K562 (cell line): ENCODE data around the gene CFAP141. TPM values are rescaled to one million over a fixed set of nuclear protein-coding genes. Genes with fewer than 3 reads are reported as not detected.

Source experiments
- BCL6 ChIP-seq: fragments of 250-450 bp; sonication (Bioruptor Pico); IDR thresholded peaks from 2 replicates; pipeline ENCODE4 v1.4.0; 2020
- CREB1 ChIP-seq, 2 experiments: sonication (generic) in 1 of 2; formaldehyde crosslinking in 1 of 2; IDR thresholded peaks; 2 replicates each; pipeline versions ENCODE4 v1.6.1 to v1.8.0; 2012 to 2022; ENCODE audit warnings: inconsistent platforms in 1 of 2, mild to moderate bottlenecking in 1 of 2, missing genetic modification reagents in 1 of 2, moderate library complexity in 1 of 2
- CREM ChIP-seq: IDR thresholded peaks from 2 replicates; pipeline ENCODE4 v1.6.1; 2014; ENCODE audit warnings: antibody characterized with exemption, low read depth
- FOXJ2 ChIP-seq: fragments of 200-800 bp; sonication (Bioruptor generic); IDR thresholded peaks from 2 replicates; pipeline ENCODE4 v1.6.1; 2016; ENCODE audit warnings: missing genetic modification characterization, missing compliant biosample characterization
- HNRNPH1 ChIP-seq: fragments of 200-400 bp; formaldehyde crosslinking; optimal IDR thresholded peaks from 2 replicates; pipeline ENCODE3; 2017; ENCODE audit warnings: low read depth, mild to moderate bottlenecking, low read length, moderate library complexity
- HSF4 ChIP-seq: fragments of 250-450 bp; sonication (Bioruptor Pico); IDR thresholded peaks from 2 replicates; pipeline ENCODE4 v2.1.2; 2022; ENCODE audit warnings: mild to moderate bottlenecking, moderate library complexity, borderline replicate concordance
- ILF3 ChIP-seq: fragments of 450-650 bp; IDR thresholded peaks from 2 replicates; pipeline ENCODE4 v1.6.1; 2018; ENCODE audit warnings: antibody characterized with exemption, mild to moderate bottlenecking, moderate library complexity, borderline replicate concordance
- MAFF ChIP-seq: IDR thresholded peaks from 2 replicates; pipeline ENCODE4 v1.6.1; 2012; ENCODE audit warnings: low read length, improper control_type of control experiment
- MAFG ChIP-seq: fragments of 450-650 bp; conservative IDR thresholded peaks from 2 replicates; pipeline ENCODE4 v1.6.1; 2016; ENCODE audit warnings: missing genetic modification characterization, missing compliant biosample characterization
- MYBL2 ChIP-seq, 2 experiments: fragments of 450-650 bp in 1 of 2; sonication (generic) in 1 of 2; formaldehyde crosslinking in 1 of 2; IDR thresholded peaks; 2 replicates each; pipeline versions ENCODE4 v1.6.1 to v1.8.1; 2017 to 2022; ENCODE audit warnings: borderline replicate concordance in 1 of 2, inconsistent platforms in 1 of 2, low read depth in 1 of 2, mild to moderate bottlenecking in 1 of 2, missing genetic modification reagents in 1 of 2, moderate library complexity in 1 of 2
- OTX1 ChIP-seq: fragments of 450-650 bp; formaldehyde crosslinking; IDR thresholded peaks from 2 replicates; pipeline ENCODE4 v1.4.0; 2022; ENCODE audit warnings: mild to moderate bottlenecking
- PHB2 ChIP-seq: fragments of 450-650 bp; IDR thresholded peaks from 2 replicates; pipeline ENCODE4 v1.6.1; 2017; ENCODE audit warnings: low read depth
- RBM14 ChIP-seq: fragments of 200-400 bp; formaldehyde crosslinking; IDR thresholded peaks from 2 replicates; pipeline ENCODE4 v1.6.1; 2018; ENCODE audit warnings: low read depth, mild to moderate bottlenecking, low read length, moderate library complexity, borderline replicate concordance; ENCODE audit not compliant: insufficient read depth
- SNIP1 ChIP-seq: fragments of 450-650 bp; IDR thresholded peaks from 2 replicates; pipeline ENCODE4 v1.7.1; 2017; ENCODE audit warnings: low read depth, mild to moderate bottlenecking
- TAF7 ChIP-seq: fragments of 450-650 bp; IDR thresholded peaks from 2 replicates; pipeline ENCODE4 v1.6.1; 2016; ENCODE audit warnings: missing genetic modification characterization, missing compliant biosample characterization
- ZNF184 ChIP-seq: sonication (generic); formaldehyde crosslinking; IDR thresholded peaks from 2 replicates; pipeline ENCODE4 v1.5.0; 2020; ENCODE audit warnings: missing genetic modification reagents
- ZNF239 ChIP-seq: fragments of 250-450 bp; sonication (Bioruptor Pico); IDR thresholded peaks from 2 replicates; pipeline ENCODE4 v1.4.0; 2020; ENCODE audit warnings: mild to moderate bottlenecking
- ZNF583 ChIP-seq: fragments of 250-450 bp; sonication (Bioruptor Pico); IDR thresholded peaks from 2 replicates; pipeline ENCODE4 v1.4.0; 2020
- ZZZ3 ChIP-seq: fragments of 450-650 bp; IDR thresholded peaks from 2 replicates; pipeline ENCODE4 v1.6.1; 2016; ENCODE audit warnings: antibody characterized with exemption, mild to moderate bottlenecking, moderate library complexity
- polyA plus RNA-seq, 8 experiments: library from polyadenylated mRNA; depleted of rRNA in 4 of 8; stranded (reverse) in 5 of 8; unstranded in 3 of 8; fragments of >200 nt; fragmentation: Nextera tagmentation in 2 of 8; fragmentation: Illumina TruSeq in 1 of 8; extraction: Ambion mirVana in 2 of 8; extraction: Trizol in 1 of 8; gene quantifications; 2 replicates each; pipeline versions ENCODE4 v1.2.1 to v1.2.3, GENCODE V29; 2011 to 2014; ENCODE audit warnings: inconsistent platforms in 1 of 8, missing spikeins in 1 of 8
- total RNA-seq, 7 experiments: library from RNA; depleted of rRNA in 6 of 7; stranded (reverse); fragments of >200 nt in 6 of 7; fragmentation: Illumina TruSeq in 2 of 7; extraction: Trizol in 2 of 7; gene quantifications; 2 replicates each; pipeline versions ENCODE4 v1.2.1 to v1.2.3, GENCODE V29; 2011 to 2021; ENCODE audit warnings: low replicate concordance in 1 of 7
- TF ChIP-seq, protein P1 (sequence below): fragments of 450-650 bp; IDR thresholded peaks from 2 replicates; pipeline ENCODE4 v1.6.1; 2016; ENCODE audit warnings: missing biosample characterization, missing genetic modification characterization
- TF ChIP-seq, protein P2 (sequence below): sonication (generic); formaldehyde crosslinking; IDR thresholded peaks from 2 replicates; pipeline ENCODE4 v1.8.0; 2022; ENCODE audit warnings: mild to moderate bottlenecking, missing genetic modification reagents
- TF ChIP-seq, protein P3 (sequence below): sonication (generic); formaldehyde crosslinking; IDR thresholded peaks from 2 replicates; pipeline ENCODE4 v1.8.0; 2022; ENCODE audit warnings: missing genetic modification reagents, mild to moderate bottlenecking, borderline replicate concordance
- TF ChIP-seq, protein P4 (sequence below): fragments of 200-400 bp; formaldehyde crosslinking; IDR thresholded peaks from 2 replicates; pipeline ENCODE4 v1.6.1; 2017; ENCODE audit warnings: mild to moderate bottlenecking, low read depth, low read length, moderate library complexity

Gene CFAP141
- total and polyA plus RNA-seq, 9 of the 15 experiments (the other 6 are each of a cell fraction or from before 2014, with no cell fraction given), result not detected

DNA sequence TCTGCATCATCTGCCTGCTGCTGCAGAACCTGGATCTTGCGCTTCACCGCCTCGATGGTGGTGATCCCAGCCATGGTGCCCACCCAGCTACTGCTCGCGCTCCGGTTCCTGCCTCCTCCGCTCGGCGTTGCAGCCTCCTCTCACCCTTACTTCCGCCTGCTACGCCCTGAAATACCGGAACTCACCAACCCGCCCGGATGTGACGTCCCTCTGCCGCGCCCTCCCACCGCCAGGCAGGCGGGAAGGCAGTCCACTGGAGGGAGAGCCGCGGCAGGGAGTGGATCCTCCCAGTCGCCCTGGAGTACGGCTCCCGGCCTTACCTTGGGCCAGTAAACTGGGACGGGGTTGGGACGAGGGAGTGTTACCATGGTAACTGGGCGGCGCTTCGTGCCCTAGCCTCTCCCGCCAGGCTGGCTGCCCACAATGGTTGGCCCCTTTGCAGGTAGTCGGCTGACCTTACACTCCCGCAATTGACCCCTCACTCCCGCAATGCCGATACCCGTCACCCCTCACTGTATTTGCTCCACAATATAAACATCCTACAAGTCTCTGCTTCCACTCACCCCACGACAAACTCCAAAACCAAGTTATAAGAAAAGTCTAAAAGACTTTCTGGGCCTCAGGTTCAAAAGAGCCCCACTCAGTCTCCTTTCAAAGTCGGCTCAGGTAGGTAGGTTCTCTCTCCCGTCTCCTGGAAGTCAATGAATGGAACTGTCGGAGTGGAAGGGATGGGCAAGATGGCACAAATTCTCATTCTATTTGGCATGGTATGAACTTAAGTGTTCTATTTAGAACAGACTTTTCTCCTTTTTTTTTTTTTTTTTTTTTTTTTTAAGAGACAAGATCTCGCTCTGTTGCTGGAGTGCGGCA lies 22.9 kb downstream of the CFAP141 start (continued):
- no peak for TF ChIP-seq MAFG (tag)
- no peak for TF ChIP-seq SNIP1
- TF ChIP-seq ZNF184 (CRISPR knock-in tag), result no peak
- no peak for TF ChIP-seq MAFF
- no peak for TF ChIP-seq MYBL2 (IDR thresholded peaks at IDR 0.05; ENCODE audit: low read depth)
- no peak for TF ChIP-seq MYBL2 (CRISPR knock-in tag; IDR thresholded peaks at IDR 0.05; ENCODE audit: borderline replicate concordance)
- no peak for TF ChIP-seq OTX1 (CRISPR knock-in tag)
- no peak for TF ChIP-seq FOXJ2
- TF ChIP-seq, protein P1, sequence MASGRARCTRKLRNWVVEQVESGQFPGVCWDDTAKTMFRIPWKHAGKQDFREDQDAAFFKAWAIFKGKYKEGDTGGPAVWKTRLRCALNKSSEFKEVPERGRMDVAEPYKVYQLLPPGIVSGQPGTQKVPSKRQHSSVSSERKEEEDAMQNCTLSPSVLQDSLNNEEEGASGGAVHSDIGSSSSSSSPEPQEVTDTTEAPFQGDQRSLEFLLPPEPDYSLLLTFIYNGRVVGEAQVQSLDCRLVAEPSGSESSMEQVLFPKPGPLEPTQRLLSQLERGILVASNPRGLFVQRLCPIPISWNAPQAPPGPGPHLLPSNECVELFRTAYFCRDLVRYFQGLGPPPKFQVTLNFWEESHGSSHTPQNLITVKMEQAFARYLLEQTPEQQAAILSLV (tag), result no peak
- TF ChIP-seq TAF7 (tag), result peak; percentile 93
- TF ChIP-seq, protein P2, sequence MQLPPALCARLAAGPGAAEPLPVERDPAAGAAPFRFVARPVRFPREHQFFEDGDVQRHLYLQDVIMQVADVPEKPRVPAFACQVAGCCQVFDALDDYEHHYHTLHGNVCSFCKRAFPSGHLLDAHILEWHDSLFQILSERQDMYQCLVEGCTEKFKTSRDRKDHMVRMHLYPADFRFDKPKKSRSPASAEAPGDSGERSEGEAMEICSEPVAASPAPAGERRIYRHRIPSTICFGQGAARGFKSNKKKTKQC (CRISPR knock-in tag), result peak; percentile 81; the same call in 1 of the 2 replicates
- TF ChIP-seq, protein P3, sequence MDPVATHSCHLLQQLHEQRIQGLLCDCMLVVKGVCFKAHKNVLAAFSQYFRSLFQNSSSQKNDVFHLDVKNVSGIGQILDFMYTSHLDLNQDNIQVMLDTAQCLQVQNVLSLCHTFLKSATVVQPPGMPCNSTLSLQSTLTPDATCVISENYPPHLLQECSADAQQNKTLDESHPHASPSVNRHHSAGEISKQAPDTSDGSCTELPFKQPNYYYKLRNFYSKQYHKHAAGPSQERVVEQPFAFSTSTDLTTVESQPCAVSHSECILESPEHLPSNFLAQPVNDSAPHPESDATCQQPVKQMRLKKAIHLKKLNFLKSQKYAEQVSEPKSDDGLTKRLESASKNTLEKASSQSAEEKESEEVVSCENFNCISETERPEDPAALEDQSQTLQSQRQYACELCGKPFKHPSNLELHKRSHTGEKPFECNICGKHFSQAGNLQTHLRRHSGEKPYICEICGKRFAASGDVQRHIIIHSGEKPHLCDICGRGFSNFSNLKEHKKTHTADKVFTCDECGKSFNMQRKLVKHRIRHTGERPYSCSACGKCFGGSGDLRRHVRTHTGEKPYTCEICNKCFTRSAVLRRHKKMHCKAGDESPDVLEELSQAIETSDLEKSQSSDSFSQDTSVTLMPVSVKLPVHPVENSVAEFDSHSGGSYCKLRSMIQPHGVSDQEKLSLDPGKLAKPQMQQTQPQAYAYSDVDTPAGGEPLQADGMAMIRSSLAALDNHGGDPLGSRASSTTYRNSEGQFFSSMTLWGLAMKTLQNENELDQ (CRISPR knock-in tag), result no peak
- TF ChIP-seq ZNF239 (CRISPR knock-in tag), result no peak
- TF ChIP-seq ILF3, result no peak
- no peak for TF ChIP-seq HSF4
- no peak for TF ChIP-seq RBM14
- TF ChIP-seq BCL6 (CRISPR knock-in tag), result no peak
- TF ChIP-seq ZZZ3, result peak; percentile 23; the same call in 1 of the 2 replicates
- no peak for TF ChIP-seq HNRNPH1
- peak; percentile 99 for TF ChIP-seq CREM
- TF ChIP-seq PHB2, result no peak
- TF ChIP-seq, protein P4, sequence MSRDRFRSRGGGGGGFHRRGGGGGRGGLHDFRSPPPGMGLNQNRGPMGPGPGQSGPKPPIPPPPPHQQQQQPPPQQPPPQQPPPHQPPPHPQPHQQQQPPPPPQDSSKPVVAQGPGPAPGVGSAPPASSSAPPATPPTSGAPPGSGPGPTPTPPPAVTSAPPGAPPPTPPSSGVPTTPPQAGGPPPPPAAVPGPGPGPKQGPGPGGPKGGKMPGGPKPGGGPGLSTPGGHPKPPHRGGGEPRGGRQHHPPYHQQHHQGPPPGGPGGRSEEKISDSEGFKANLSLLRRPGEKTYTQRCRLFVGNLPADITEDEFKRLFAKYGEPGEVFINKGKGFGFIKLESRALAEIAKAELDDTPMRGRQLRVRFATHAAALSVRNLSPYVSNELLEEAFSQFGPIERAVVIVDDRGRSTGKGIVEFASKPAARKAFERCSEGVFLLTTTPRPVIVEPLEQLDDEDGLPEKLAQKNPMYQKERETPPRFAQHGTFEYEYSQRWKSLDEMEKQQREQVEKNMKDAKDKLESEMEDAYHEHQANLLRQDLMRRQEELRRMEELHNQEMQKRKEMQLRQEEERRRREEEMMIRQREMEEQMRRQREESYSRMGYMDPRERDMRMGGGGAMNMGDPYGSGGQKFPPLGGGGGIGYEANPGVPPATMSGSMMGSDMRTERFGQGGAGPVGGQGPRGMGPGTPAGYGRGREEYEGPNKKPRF, result no peak
- TF ChIP-seq ZNF583 (CRISPR knock-in tag), result no peak
- TF ChIP-seq CREB1 (IDR thresholded peaks at IDR 0.05), result peak; percentile 95
- TF ChIP-seq CREB1 (CRISPR knock-in tag; IDR thresholded peaks at IDR 0.05), result peak; percentile 98
